Measurements from ENCODE around the gene GPN2.

The GPN2 gene

GRCh38 chr1:26889551-26890466 is at the start of gene GPN2:
GPN2 (minus strand) TSS chr1:26890283; CDS start chr1:26890096, 187 bp downstream.
- TF ChIP-seq GLIS3 (CRISPR knock-in tag; IDR thresholded peaks at IDR 0.05): no peak
- no peak for TF ChIP-seq ZFP3 (CRISPR knock-in tag; IDR thresholded peaks at IDR 0.05)
- TF ChIP-seq PATZ1 (CRISPR knock-in tag; IDR thresholded peaks at IDR 0.05; ENCODE audit: borderline replicate concordance): 0 out of 2 replicates have a peak, but pooled peaks have one; percentile 32

GRCh38 chr1:26938659-26939025 is 48.6 kb upstream of the GPN2 start:
- no peak for ATAC-seq
- TF ChIP-seq TOX (CRISPR knock-in tag; IDR thresholded peaks at IDR 0.05; ENCODE audit: borderline replicate concordance) (no peak), SNAI2 (CRISPR knock-in tag; IDR thresholded peaks at IDR 0.05) (no peak), RARB (CRISPR knock-in tag; IDR thresholded peaks at IDR 0.05) (no peak), ZNF70 (CRISPR knock-in tag; IDR thresholded peaks at IDR 0.05) (no peak), CSRNP3 (CRISPR knock-in tag; IDR thresholded peaks at IDR 0.05) (no peak), ZNF565 (CRISPR knock-in tag; conservative IDR thresholded peaks at IDR 0.05; ENCODE audit: low read depth) (no peak), CSDC2 (CRISPR knock-in tag; IDR thresholded peaks at IDR 0.05) (no peak), ZFP3 (CRISPR knock-in tag; IDR thresholded peaks at IDR 0.05) (no peak), OSR1 (CRISPR knock-in tag; IDR thresholded peaks at IDR 0.05) (no peak), ARNTL (CRISPR knock-in tag; IDR thresholded peaks at IDR 0.05; ENCODE audit: borderline replicate concordance, low read depth) (no peak), GLIS3 (CRISPR knock-in tag; IDR thresholded peaks at IDR 0.05) (no peak), TCF4 (CRISPR knock-in tag; IDR thresholded peaks at IDR 0.05; ENCODE audit: borderline replicate concordance) (no peak), ISL1 (CRISPR knock-in tag; IDR thresholded peaks at IDR 0.05) (no peak), ZC3H10 (CRISPR knock-in tag; IDR thresholded peaks at IDR 0.05) (no peak), ESRRG (CRISPR knock-in tag; IDR thresholded peaks at IDR 0.05) (no peak), TSHZ2 (CRISPR knock-in tag; IDR thresholded peaks at IDR 0.05) (no peak)

More at GRCh38 chr1:26889551-26890466, at the start of gene GPN2:
- ATAC-seq: peak; percentile 96

GRCh38 chr1:26938004-26938658 is 48.0 kb upstream of the GPN2 start:
- no peak for TF ChIP-seq GLIS3 (CRISPR knock-in tag; IDR thresholded peaks at IDR 0.05)
- TF ChIP-seq SNAI2 (CRISPR knock-in tag; IDR thresholded peaks at IDR 0.05): no peak
- no peak for TF ChIP-seq POU6F1 (CRISPR knock-in tag; IDR thresholded peaks at IDR 0.05; ENCODE audit: borderline replicate concordance, low read depth)
- ATAC-seq: no peak

- ATAC-seq: no peak
- TF ChIP-seq PATZ1 (CRISPR knock-in tag; IDR thresholded peaks at IDR 0.05; ENCODE audit: borderline replicate concordance): no peak
- no peak for TF ChIP-seq ZC3H10 (CRISPR knock-in tag; IDR thresholded peaks at IDR 0.05)
- no peak for TF ChIP-seq OSR1 (CRISPR knock-in tag; IDR thresholded peaks at IDR 0.05)
- TF ChIP-seq ZFP30 (CRISPR knock-in tag; IDR thresholded peaks at IDR 0.05): no peak
- no peak for TF ChIP-seq CREB5 (CRISPR knock-in tag; IDR thresholded peaks at IDR 0.05; ENCODE audit: low read depth)
- no peak for TF ChIP-seq ZFP3 (CRISPR knock-in tag; IDR thresholded peaks at IDR 0.05)
- TF ChIP-seq SNAI2 (CRISPR knock-in tag; IDR thresholded peaks at IDR 0.05): no peak
- no peak for TF ChIP-seq PPARA (CRISPR knock-in tag; IDR thresholded peaks at IDR 0.05; ENCODE audit: borderline replicate concordance)
- TF ChIP-seq ZNF8 (CRISPR knock-in tag; IDR thresholded peaks at IDR 0.05): no peak
- no peak for TF ChIP-seq TCF4 (CRISPR knock-in tag; IDR thresholded peaks at IDR 0.05; ENCODE audit: borderline replicate concordance)
- no peak for TF ChIP-seq RARB (CRISPR knock-in tag; IDR thresholded peaks at IDR 0.05)
- no peak for TF ChIP-seq BACH2 (CRISPR knock-in tag; IDR thresholded peaks at IDR 0.05; ENCODE audit: borderline replicate concordance)
- no peak for TF ChIP-seq GLIS3 (CRISPR knock-in tag; IDR thresholded peaks at IDR 0.05)
- TF ChIP-seq ARNTL (CRISPR knock-in tag; IDR thresholded peaks at IDR 0.05; ENCODE audit: borderline replicate concordance, low read depth): no peak
- no peak for TF ChIP-seq ISL1 (CRISPR knock-in tag; IDR thresholded peaks at IDR 0.05)
Measured at GRCh38 chr1:26936823-26937222, 46.7 kb upstream of the GPN2 start.

All from SK-N-SH treated with all-trans-retinoic acid at 6 μM for 48 hours (cell line).